ENCODE data around the gene RGCC. TPM values are rescaled to one million over a fixed set of nuclear protein-coding genes. Genes with fewer than 3 reads are reported as not detected.

Gene RGCC
- polyA plus RNA-seq, 1 donor from 2014 or later = 6.8 TPM

DNA sequence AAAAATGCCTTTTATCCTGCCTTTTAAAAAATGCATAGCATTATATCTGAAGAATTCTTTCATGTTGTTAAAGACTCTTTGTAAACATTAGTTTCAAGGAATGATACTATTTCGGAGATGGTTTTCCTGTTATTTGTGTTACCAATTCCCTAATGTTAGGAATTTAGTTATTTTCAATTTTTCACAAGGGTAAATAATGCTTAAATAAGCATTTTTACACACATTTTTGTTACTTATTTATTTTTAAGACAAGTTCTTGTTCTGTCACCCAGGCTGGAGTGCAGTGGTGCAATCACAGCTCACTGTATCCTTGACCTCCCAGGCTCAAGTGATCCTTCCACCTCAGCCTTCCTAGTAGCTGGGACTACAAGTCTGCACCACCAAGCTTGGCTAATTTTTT lies 49.0 kb downstream of the RGCC start:
- Mint-ChIP-seq H3K9me3 (peaks cover 3 to 11% (median 7%) of the 10 kb centered on the region in 3 donors), H3K27ac (no peak overlapping the region), H3K4me1 (peaks cover 25 to 27% (median 26%) of the 10 kb centered on the region in 3 donors), H3K36me3 (no peaks in the 10 kb centered on the region), H3K27me3 (peaks cover 9% of the 10 kb centered on the region), H3K4me3 (no peak overlapping the region)

DNA sequence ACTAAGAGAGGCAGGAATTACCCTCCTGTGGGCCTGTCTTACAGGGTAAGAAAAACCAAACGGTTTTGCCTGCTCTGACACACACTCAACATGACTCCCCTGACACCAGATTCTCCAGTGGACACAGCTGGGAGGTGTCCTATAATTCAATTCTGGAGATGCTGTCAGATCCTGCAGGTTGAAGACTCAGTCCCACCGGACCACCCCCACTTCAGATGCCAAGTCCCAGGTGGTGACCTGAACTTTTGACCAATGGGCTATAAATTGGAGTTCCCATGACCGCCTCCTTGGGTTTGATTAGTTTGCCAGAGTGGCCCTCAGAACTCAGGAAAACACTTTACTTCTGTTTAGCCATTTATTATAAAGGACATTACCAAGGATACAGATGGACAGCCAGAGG lies 52.6 kb downstream of the RGCC start:
- peaks cover 1% of the 10 kb centered on the region for H3K27me3 Mint-ChIP-seq
- H3K4me1 Mint-ChIP-seq = peaks cover 6 to 12% (median 8%) of the 10 kb centered on the region in 3 donors
- no peak overlapping the region for H3K27ac Mint-ChIP-seq
- H3K36me3 Mint-ChIP-seq = no peaks in the 10 kb centered on the region
- no peak overlapping the region for H3K4me3 Mint-ChIP-seq
- H3K9me3 Mint-ChIP-seq = peaks cover 0 to 3% (median 2%) of the 10 kb centered on the region in 3 donors

DNA sequence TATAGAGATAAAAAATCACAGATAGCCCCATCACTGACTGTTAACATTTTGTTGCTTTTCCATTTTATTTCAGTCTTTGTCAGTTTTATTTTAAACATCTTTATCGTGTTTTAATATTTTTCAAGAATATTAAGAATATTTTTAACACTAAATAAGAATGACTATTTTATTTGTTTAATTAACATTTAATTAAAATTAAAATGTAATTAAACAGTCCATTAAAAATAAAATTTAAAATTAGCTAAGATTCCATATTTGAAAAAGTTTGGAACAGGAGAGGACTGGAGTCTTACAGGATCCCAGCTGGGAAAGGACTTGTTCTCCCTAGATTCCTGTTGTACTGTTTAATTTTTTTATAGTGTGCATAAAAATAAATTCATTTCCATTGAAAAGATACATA lies 54.5 kb downstream of the RGCC start:
- Mint-ChIP-seq H3K36me3 (no peaks in the 10 kb centered on the region), H3K4me3 (no peak overlapping the region), H3K27me3 (peaks cover 2% of the 10 kb centered on the region), H3K4me1 (peaks cover 2 to 9% (median 5%) of the 10 kb centered on the region in 3 donors), H3K27ac (no peak overlapping the region), H3K9me3 (no peaks in the 10 kb centered on the region)

DNA sequence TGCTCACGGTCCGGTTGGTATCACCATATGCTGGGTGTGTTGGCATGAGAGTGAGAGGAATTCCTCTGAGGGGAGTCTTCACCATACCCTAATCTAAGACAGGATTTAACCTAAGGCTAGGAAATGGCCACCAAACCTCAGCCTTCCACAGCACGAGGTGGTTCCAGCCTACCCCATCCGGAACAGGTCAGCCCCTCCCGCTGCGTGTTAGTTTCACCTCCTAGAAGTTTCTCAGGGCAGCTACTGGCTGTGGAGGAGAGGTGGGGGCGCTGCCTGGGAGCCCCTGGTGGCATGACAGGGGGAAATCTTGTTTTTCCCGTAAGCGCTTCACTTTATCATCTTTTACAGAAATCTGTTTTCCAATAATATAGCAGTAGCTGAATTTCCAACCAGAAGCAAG lies 55.1 kb downstream of the RGCC start:
- Mint-ChIP-seq H3K9me3 (no peaks in the 10 kb centered on the region), H3K4me1 (peaks cover 2 to 9% (median 5%) of the 10 kb centered on the region in 3 donors), H3K4me3 (peak overlapping the region in 1 of 4 donors; percentile 71), H3K27ac (peak overlapping the region in 1 of 3 donors; percentile 25), H3K27me3 (peaks cover 2% of the 10 kb centered on the region), H3K36me3 (no peaks in the 10 kb centered on the region)

DNA sequence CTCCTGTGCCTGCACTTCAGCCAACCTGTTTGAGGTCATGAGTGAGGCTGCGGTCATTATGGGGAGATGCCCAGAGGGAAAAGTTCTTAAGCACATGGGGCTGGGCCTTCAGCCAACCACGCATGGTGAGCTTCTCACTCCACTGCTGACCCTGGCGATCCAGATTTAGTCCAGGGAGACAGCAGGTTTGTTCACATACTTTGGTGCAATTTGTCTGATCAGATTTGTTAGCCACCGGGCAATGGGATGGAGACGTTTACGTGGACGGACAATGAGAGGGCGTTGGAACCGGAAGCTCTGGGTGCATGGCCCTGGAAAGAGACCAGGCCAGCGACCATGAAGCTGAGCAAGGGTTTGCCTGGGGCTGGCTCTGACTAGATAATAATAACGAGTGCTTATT lies 56.2 kb downstream of the RGCC start:
- Mint-ChIP-seq H3K36me3 (no peaks in the 10 kb centered on the region), H3K4me3 (no peak overlapping the region), H3K27me3 (peaks cover 2% of the 10 kb centered on the region), H3K4me1 (peaks cover 2 to 9% (median 5%) of the 10 kb centered on the region in 3 donors), H3K9me3 (no peaks in the 10 kb centered on the region), H3K27ac (no peak overlapping the region)

DNA sequence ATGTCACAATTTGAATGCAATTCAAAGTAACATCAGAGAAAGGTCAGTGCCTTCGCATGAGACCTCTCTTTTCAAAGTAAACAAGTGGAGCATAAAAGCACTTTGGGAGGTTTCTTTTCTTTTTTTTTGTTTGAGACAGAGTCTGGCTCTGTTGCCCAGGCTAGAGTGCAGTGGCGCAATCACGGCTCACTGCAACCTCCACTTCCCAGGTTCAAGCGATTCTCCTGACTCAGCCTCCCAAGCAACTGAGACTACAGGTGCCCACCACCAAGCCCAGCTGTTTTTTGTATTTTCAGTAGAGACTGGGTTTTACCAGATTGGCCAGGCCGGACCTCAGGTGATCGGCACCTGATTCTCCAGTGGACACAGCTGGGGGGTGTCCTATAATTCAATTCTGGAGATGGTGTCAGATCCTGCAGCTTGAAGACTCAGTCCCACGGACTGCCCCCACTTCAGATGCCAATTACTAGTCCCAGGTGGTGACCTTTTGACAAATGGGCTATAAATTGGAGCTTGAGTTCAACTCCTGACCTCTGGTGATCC lies 57.6 kb downstream of the RGCC start:
- Mint-ChIP-seq H3K4me1 (peaks cover 4 to 9% (median 5%) of the 10 kb centered on the region in 3 donors), H3K9me3 (no peaks in the 10 kb centered on the region), H3K4me3 (no peak overlapping the region), H3K27ac (no peak overlapping the region), H3K27me3 (peaks cover 2% of the 10 kb centered on the region), H3K36me3 (no peaks in the 10 kb centered on the region)

DNA sequence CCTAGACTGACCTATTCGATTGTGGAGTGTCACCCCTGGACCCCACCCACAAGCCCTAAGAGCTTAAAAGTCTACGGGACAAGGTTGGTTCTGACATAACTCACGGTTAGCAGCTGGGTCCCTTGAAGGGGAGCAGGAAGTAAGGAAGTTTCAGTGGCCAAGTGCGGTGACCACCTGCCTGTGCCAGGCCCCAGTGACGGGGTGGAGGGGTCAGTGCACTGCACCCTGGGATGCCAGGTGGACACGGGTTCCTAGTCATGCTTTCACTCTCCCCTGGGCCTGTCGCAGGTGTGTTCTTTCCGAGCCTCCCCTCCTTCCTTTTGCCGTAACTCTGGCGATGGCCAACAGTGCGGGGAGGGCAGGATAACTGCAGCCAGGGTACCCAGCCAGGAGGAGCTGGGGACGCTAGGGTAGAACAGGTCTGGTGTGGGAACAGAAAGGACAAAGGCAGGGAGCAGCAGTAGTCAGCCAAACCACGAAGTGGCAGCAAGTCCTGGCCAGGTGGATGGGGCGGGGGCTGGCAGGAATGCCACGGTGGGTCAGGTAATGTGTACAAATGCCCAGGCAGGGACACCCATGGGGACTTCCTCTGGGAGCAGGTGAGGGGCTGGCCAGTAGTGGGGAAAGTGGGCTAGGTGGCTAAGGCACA lies 58.3 kb downstream of the RGCC start:
- Mint-ChIP-seq H3K4me1 (peaks cover 4 to 9% (median 5%) of the 10 kb centered on the region in 3 donors), H3K36me3 (no peaks in the 10 kb centered on the region), H3K4me3 (peak overlapping the region in 1 of 4 donors; percentile 70), H3K27me3 (peaks cover 2% of the 10 kb centered on the region), H3K27ac (no peak overlapping the region), H3K9me3 (no peaks in the 10 kb centered on the region)

DNA sequence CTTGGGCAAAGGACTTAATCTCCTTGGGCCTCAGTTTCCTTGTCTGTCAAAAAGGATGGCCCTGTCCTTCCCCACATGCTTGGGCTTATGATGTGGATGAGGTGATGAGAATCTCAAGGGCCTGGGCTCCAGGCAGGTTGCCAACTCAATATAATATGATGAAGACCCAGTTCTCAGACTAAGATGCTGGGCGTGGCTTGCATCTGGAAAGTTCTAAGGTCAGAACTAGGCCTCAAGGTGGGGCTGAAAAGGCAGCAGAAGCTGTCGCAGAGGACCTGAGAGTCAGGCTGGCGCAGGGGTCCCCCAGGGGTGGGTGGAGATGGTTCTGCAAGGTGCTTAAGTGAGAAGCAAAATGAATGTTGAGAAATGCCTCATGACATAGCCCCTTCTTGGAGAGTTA lies 58.8 kb downstream of the RGCC start:
- no peaks in the 10 kb centered on the region for H3K9me3 Mint-ChIP-seq
- peaks cover 4 to 9% (median 5%) of the 10 kb centered on the region in 3 donors for H3K4me1 Mint-ChIP-seq
- H3K27me3 Mint-ChIP-seq = peaks cover 2% of the 10 kb centered on the region
- no peak overlapping the region for H3K27ac Mint-ChIP-seq
- H3K36me3 Mint-ChIP-seq = no peaks in the 10 kb centered on the region
- no peak overlapping the region for H3K4me3 Mint-ChIP-seq

DNA sequence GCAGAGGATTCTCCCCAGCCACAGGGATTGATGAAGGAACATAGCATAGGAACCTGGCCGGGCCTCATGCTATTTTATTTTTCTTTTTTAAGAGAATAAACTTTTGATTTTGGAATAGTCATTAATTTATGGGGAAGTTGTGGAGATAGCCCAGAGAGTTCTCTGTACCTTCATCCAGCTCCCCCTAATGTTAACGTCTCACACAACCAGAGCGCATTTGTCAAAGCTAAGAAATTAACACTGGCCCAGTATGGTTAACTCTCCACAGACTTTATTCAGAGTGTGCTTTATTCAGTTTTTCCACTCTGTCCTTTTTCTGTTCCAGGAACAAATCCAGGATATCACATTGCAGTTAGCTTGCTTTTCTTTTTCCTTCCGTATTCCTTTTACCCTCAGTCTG lies 59.4 kb downstream of the RGCC start:
- no peak overlapping the region for H3K4me3 Mint-ChIP-seq
- no peaks in the 10 kb centered on the region for H3K36me3 Mint-ChIP-seq
- no peak overlapping the region for H3K27ac Mint-ChIP-seq
- H3K4me1 Mint-ChIP-seq = peaks cover 4 to 9% (median 5%) of the 10 kb centered on the region in 3 donors
- H3K9me3 Mint-ChIP-seq = no peaks in the 10 kb centered on the region
- H3K27me3 Mint-ChIP-seq = peaks cover 2% of the 10 kb centered on the region

DNA sequence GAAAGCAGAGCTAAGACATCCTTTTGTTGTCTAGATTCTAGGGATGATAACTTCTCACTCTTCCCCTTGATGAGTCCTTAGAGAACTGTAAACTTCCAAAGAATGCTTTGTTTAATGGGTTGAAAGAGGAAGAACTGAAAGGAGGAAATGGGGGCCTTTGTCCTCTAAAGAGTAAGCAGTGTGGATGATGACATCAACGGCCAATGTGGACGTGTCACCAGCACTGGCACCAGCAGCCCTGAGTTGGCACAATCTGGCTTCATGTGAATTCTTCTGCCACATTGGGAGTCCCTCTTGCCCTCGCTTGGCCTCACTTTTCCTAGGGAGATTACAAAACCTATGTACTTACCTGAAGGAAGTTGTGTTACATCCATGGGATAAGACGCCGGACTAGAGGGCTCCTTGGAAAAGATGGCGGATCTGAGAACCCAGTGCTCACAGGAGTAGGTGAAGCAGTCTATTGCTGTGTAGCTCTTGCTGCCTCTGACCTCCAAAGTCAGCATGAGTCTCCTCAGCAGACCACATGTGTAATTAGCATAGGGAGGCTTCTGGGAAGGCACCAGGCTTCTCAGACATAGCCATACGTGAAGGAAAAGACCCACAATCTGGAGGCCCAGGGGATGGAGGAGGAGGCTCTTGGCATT lies 62.8 kb downstream of the RGCC start:
- no peak overlapping the region for H3K27ac Mint-ChIP-seq
- no peak overlapping the region for H3K4me3 Mint-ChIP-seq
- H3K36me3 Mint-ChIP-seq = no peaks in the 10 kb centered on the region
- peaks cover 2% of the 10 kb centered on the region for H3K27me3 Mint-ChIP-seq
- peaks cover 0 to 4% (median 0%) of the 10 kb centered on the region in 3 donors for H3K9me3 Mint-ChIP-seq
- peaks cover 0 to 2% (median 0%) of the 10 kb centered on the region in 3 donors for H3K4me1 Mint-ChIP-seq

Other genes with a start within 250 kb of the RGCC start
- gene MTRF1, start 194.0 kb upstream of the RGCC start, polyA plus RNA-seq = 9.8 TPM
- gene NAA16, start 146.3 kb upstream of the RGCC start, polyA plus RNA-seq = 7.7 TPM

Measured in IgD-negative memory B cell (primary cell).